Measurements from ENCODE around the gene HMCN1.

HMCN1 gene

GRCh38 chr1:185929776-185930175, 195.6 kb downstream of the HMCN1 start:
- TF ChIP-seq, protein P1, sequence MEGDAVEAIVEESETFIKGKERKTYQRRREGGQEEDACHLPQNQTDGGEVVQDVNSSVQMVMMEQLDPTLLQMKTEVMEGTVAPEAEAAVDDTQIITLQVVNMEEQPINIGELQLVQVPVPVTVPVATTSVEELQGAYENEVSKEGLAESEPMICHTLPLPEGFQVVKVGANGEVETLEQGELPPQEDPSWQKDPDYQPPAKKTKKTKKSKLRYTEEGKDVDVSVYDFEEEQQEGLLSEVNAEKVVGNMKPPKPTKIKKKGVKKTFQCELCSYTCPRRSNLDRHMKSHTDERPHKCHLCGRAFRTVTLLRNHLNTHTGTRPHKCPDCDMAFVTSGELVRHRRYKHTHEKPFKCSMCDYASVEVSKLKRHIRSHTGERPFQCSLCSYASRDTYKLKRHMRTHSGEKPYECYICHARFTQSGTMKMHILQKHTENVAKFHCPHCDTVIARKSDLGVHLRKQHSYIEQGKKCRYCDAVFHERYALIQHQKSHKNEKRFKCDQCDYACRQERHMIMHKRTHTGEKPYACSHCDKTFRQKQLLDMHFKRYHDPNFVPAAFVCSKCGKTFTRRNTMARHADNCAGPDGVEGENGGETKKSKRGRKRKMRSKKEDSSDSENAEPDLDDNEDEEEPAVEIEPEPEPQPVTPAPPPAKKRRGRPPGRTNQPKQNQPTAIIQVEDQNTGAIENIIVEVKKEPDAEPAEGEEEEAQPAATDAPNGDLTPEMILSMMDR (conservative IDR thresholded peaks at IDR 0.05; ENCODE audit: low read depth, low read length), result no peak
- H3K27me3 ChIP-seq (ENCODE audit: insufficient read depth, low read depth), result no peaks in the 10 kb centered on the region
- no peak overlapping the region for H3K9ac ChIP-seq
- no peaks in the 10 kb centered on the region for H3K36me3 ChIP-seq (ENCODE audit: insufficient read depth)
- no peaks in the 10 kb centered on the region for H4K20me1 ChIP-seq (ENCODE audit: insufficient read depth)
- H3K79me2 ChIP-seq (ENCODE audit: insufficient read depth, low read depth), result no peaks in the 10 kb centered on the region
- no peak overlapping the region for H3K4me3 ChIP-seq (IDR thresholded peaks at IDR 0.05; ENCODE audit: insufficient read depth, low read depth, low read length)
- H3K4me1 ChIP-seq (ENCODE audit: low read depth, poor library complexity, severe bottlenecking), result peaks cover 19% of the 10 kb centered on the region
- no peak overlapping the region for H3K27ac ChIP-seq
- no peak overlapping the region for H3K4me2 ChIP-seq
- H2AFZ ChIP-seq (ENCODE audit: low read depth), result no peak overlapping the region

DNA sequence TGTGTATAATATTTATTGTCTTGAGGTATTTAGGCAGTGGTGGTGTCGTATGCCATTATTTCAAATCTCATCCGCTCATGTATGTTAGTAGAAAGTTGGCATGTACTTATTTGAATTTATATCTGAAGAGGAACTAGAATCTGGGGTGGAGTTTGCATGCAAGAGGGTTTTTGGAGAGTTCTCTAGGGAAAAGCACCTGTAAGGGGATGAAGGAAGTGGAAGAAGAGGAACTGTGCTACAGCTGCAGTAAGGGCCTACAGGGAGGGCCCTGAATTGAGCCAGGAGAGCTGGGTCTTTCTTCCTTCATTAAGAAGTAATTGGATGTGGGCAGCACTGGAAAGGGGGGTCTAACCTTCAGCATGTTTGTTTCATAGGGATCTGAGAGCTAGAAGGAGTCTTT, 197.2 kb downstream of the HMCN1 start:
- Histone ChIP-seq H3K4me2 (no peak overlapping the region), H3K27ac (no peak overlapping the region)

DNA sequence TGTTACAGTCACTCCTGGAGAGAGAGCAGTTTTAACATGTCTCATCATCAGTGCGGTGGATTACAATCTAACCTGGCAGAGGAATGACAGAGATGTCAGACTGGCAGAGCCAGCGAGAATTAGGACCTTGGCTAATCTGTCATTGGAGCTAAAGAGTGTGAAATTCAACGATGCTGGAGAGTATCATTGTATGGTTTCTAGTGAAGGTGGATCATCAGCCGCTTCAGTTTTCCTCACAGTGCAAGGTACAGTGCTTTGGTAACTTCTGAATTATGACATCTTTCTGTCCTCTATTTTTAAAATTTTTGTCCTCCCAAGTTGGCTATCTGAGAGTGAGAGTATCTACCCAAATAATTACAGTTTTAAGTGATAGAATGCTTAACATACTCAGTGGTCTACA, 199.4 kb downstream of the HMCN1 start:
- Histone ChIP-seq H3K36me3 (ENCODE audit: insufficient read depth) (no peaks in the 10 kb centered on the region), H3K27ac (peak overlapping the region; percentile 72; the same call in 1 of the 2 replicates), H3K4me3 (IDR thresholded peaks at IDR 0.05; ENCODE audit: insufficient read depth, low read depth, low read length) (no peak overlapping the region), H3K79me2 (ENCODE audit: insufficient read depth, low read depth) (no peaks in the 10 kb centered on the region), H3K27me3 (ENCODE audit: insufficient read depth, low read depth) (no peaks in the 10 kb centered on the region), H2AFZ (ENCODE audit: low read depth) (no peak overlapping the region), H3K4me1 (ENCODE audit: low read depth, poor library complexity, severe bottlenecking) (peaks cover 50% of the 10 kb centered on the region), H3K4me2 (peak overlapping the region; percentile 53), H4K20me1 (ENCODE audit: insufficient read depth) (no peaks in the 10 kb centered on the region), H3K9ac (no peak overlapping the region)
- TF ChIP-seq, protein P1 (conservative IDR thresholded peaks at IDR 0.05; ENCODE audit: low read depth, low read length), result no peak

More for the DNA sequence above, 197.2 kb downstream of the HMCN1 start:
- Histone ChIP-seq H4K20me1 (ENCODE audit: insufficient read depth) (no peaks in the 10 kb centered on the region), H3K9ac (no peak overlapping the region), H3K36me3 (ENCODE audit: insufficient read depth) (no peaks in the 10 kb centered on the region), H3K27me3 (ENCODE audit: insufficient read depth, low read depth) (no peaks in the 10 kb centered on the region), H3K4me3 (IDR thresholded peaks at IDR 0.05; ENCODE audit: insufficient read depth, low read depth, low read length) (no peak overlapping the region), H2AFZ (ENCODE audit: low read depth) (no peak overlapping the region), H3K4me1 (ENCODE audit: low read depth, poor library complexity, severe bottlenecking) (peaks cover 35% of the 10 kb centered on the region), H3K79me2 (ENCODE audit: insufficient read depth, low read depth) (no peaks in the 10 kb centered on the region)
- TF ChIP-seq, protein P1 (conservative IDR thresholded peaks at IDR 0.05; ENCODE audit: low read depth, low read length), result no peak

DNA sequence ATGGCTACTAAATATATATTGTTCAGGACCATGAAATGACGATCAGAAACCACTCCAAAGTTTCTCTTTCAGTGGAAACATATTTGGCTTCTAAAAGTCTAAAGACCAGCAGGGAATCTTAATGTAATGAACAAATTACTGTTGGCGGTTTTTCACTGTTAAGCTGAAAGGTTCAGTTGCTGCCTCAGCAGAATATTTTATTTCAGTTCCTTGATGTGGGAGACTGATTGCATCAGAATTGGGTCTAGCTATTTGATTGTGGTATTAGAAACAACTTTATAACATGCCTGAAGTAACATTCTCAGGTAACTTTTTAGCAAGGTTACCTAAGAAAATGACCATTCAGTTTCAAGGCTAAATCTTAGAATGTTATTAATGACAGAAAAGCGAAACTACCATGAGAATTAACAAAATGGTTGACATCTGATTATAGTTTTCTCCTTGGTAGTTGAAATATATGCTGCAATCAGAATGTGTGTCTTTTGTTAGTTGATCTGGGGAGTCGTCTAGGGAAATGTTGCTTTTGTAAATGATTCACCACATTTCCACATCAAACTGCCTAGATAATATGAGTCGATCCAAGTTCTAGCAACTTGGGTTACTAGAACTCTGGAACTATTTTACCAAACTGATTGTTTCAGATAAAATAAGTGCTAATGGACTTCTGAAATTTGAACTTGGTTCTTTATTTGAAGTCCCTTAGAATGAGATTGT, 200.4 kb downstream of the HMCN1 start:
- H3K9ac ChIP-seq, result peak overlapping the region; percentile 15; the same call in 1 of the 2 replicates
- no peaks in the 10 kb centered on the region for H3K79me2 ChIP-seq (ENCODE audit: insufficient read depth, low read depth)
- H3K27me3 ChIP-seq (ENCODE audit: insufficient read depth, low read depth), result no peaks in the 10 kb centered on the region
- 0 out of 2 replicates have a peak overlapping the region, but pooled peaks have one; percentile 8 for H2AFZ ChIP-seq (ENCODE audit: low read depth)
- H3K36me3 ChIP-seq (ENCODE audit: insufficient read depth), result no peaks in the 10 kb centered on the region
- H4K20me1 ChIP-seq (ENCODE audit: insufficient read depth), result no peaks in the 10 kb centered on the region
- peak overlapping the region; percentile 53 for H3K4me2 ChIP-seq
- peak overlapping the region; percentile 72 for H3K27ac ChIP-seq
- H3K4me3 ChIP-seq (IDR thresholded peaks at IDR 0.05; ENCODE audit: insufficient read depth, low read depth, low read length), result peak overlapping the region; percentile 85
- TF ChIP-seq, protein P1 (conservative IDR thresholded peaks at IDR 0.05; ENCODE audit: low read depth, low read length), result no peak
- H3K4me1 ChIP-seq (ENCODE audit: low read depth, poor library complexity, severe bottlenecking), result peaks cover 60% of the 10 kb centered on the region

Data from KMS-11 (cell line).